Skeletal muscle tissue (tissue), 4 donors: ENCODE results near the gene SDC3. TPM values are rescaled to one million over a fixed set of nuclear protein-coding genes. Genes with fewer than 3 reads are reported as not detected.

Source experiments
- H3K27ac ChIP-seq: one replicate; pipeline ENCODE4 v1.7.0; 2013; ENCODE audit warnings: mild to moderate bottlenecking, low read depth, low read length, inconsistent platforms
- H3K27me3 ChIP-seq, 3 donors: one replicate each; pipeline ENCODE4 v1.7.0; 2013; ENCODE audit warnings: low read length in 3 of 3; ENCODE audit not compliant: control insufficient read depth in 3 of 3, insufficient read depth in 3 of 3
- H3K36me3 ChIP-seq, 3 donors: one replicate each; pipeline ENCODE4 v1.7.0; 2013; ENCODE audit warnings: low read length in 3 of 3; ENCODE audit not compliant: control insufficient read depth in 3 of 3, insufficient read depth in 3 of 3
- H3K4me1 ChIP-seq, 3 donors: one replicate each; pipeline ENCODE4 v1.7.0; 2013; ENCODE audit warnings: low read length in 3 of 3, mild to moderate bottlenecking in 3 of 3; ENCODE audit not compliant: control insufficient read depth in 3 of 3, insufficient read depth in 3 of 3
- H3K4me3 ChIP-seq, 3 donors: one replicate each; pipeline ENCODE4 v1.7.0; 2013; ENCODE audit warnings: low read length in 3 of 3
- H3K9ac ChIP-seq, 3 donors: one replicate each; pipeline ENCODE4 v1.7.0; 2013; ENCODE audit warnings: low read length in 3 of 3, mild to moderate bottlenecking in 3 of 3, moderate library complexity in 2 of 3, low read depth in 1 of 3
- H3K9me3 ChIP-seq, 3 donors: one replicate each; pipeline ENCODE4 v1.7.0; 2013; ENCODE audit warnings: low read length in 3 of 3; ENCODE audit not compliant: control insufficient read depth in 3 of 3
- total RNA-seq: library from RNA; depleted of rRNA; stranded (reverse); fragments of >200 nt; gene quantifications from one replicate; pipeline ENCODE4 v1.2.3, GENCODE V29; 2014
- donor health status: Osteomylitis.

SDC3 gene
- total RNA-seq, 1 donor from 2014 or later: 8.9 TPM

GRCh38 chr1:30900931-30901560, 7.5 kb downstream of the SDC3 start:
- H3K9me3 ChIP-seq: no peaks in the 10 kb centered on the region
- no peak overlapping the region for H3K27ac ChIP-seq
- H3K4me3 ChIP-seq: no peak overlapping the region
- H3K4me1 ChIP-seq: peaks cover 0 to 7% (median 6%) of the 10 kb centered on the region in 3 donors
- H3K27me3 ChIP-seq: no peaks in the 10 kb centered on the region
- H3K9ac ChIP-seq: no peak overlapping the region
- H3K36me3 ChIP-seq: no peaks in the 10 kb centered on the region

- no peaks in the 10 kb centered on the region for H3K9me3 ChIP-seq
- peaks cover 0 to 6% (median 5%) of the 10 kb centered on the region in 3 donors for H3K4me1 ChIP-seq
- no peaks in the 10 kb centered on the region for H3K27me3 ChIP-seq
- no peak overlapping the region for H3K4me3 ChIP-seq
- H3K36me3 ChIP-seq: no peaks in the 10 kb centered on the region
- H3K9ac ChIP-seq: no peak overlapping the region
- no peak overlapping the region for H3K27ac ChIP-seq
These were observed 8.1 kb downstream of the SDC3 start for GRCh38 chr1:30900486-30900885.

- Histone ChIP-seq H3K36me3 (no peaks in the 10 kb centered on the region), H3K9me3 (no peaks in the 10 kb centered on the region), H3K9ac (no peak overlapping the region), H3K4me3 (no peak overlapping the region), H3K4me1 (peaks cover 0 to 6% (median 5%) of the 10 kb centered on the region in 3 donors), H3K27me3 (peaks cover 0 to 2% (median under 1%) of the 10 kb centered on the region in 3 donors), H3K27ac (no peak overlapping the region)
These were observed 8.8 kb downstream of the SDC3 start for GRCh38 chr1:30899577-30900389.

- no peak overlapping the region for H3K4me3 ChIP-seq
These were observed 10.3 kb downstream of the SDC3 start for GRCh38 chr1:30898031-30898815.

GRCh38 chr1:30896905-30897304, 11.7 kb downstream of the SDC3 start:
- H3K9ac ChIP-seq: no peak overlapping the region
- H3K27me3 ChIP-seq: peaks cover 2 to 7% (median 3%) of the 10 kb centered on the region in 3 donors
- H3K4me3 ChIP-seq: no peak overlapping the region
- H3K4me1 ChIP-seq: peaks cover 0 to 4% (median 3%) of the 10 kb centered on the region in 3 donors
- no peaks in the 10 kb centered on the region for H3K36me3 ChIP-seq
- H3K9me3 ChIP-seq: no peaks in the 10 kb centered on the region
- no peak overlapping the region for H3K27ac ChIP-seq

More at GRCh38 chr1:30898031-30898815, 10.3 kb downstream of the SDC3 start:
- H3K9ac ChIP-seq: no peak overlapping the region
- H3K9me3 ChIP-seq: no peaks in the 10 kb centered on the region
- no peaks in the 10 kb centered on the region for H3K36me3 ChIP-seq
- peaks cover 0 to 4% (median 2%) of the 10 kb centered on the region in 3 donors for H3K27me3 ChIP-seq
- H3K4me1 ChIP-seq: peaks cover 0 to 6% (median 5%) of the 10 kb centered on the region in 3 donors
- no peak overlapping the region for H3K27ac ChIP-seq

GRCh38 chr1:30895944-30896660, 12.5 kb downstream of the SDC3 start:
- H3K27ac ChIP-seq: no peak overlapping the region
- no peak overlapping the region for H3K9ac ChIP-seq
- H3K4me3 ChIP-seq: no peak overlapping the region
- H3K27me3 ChIP-seq: peaks cover 2 to 7% (median 3%) of the 10 kb centered on the region in 3 donors
- no peaks in the 10 kb centered on the region for H3K36me3 ChIP-seq
- H3K9me3 ChIP-seq: no peaks in the 10 kb centered on the region
- H3K4me1 ChIP-seq: peaks cover 0 to 3% (median 2%) of the 10 kb centered on the region in 3 donors

- Histone ChIP-seq H3K9me3 (no peaks in the 10 kb centered on the region), H3K27me3 (peaks cover 2 to 7% (median 3%) of the 10 kb centered on the region in 3 donors), H3K4me1 (peaks cover 0 to 3% (median 2%) of the 10 kb centered on the region in 3 donors), H3K36me3 (no peaks in the 10 kb centered on the region), H3K27ac (no peak overlapping the region), H3K4me3 (no peak overlapping the region), H3K9ac (no peak overlapping the region)
These were observed 13.1 kb downstream of the SDC3 start for GRCh38 chr1:30895382-30895943.

GRCh38 chr1:30894508-30894973, 14.0 kb downstream of the SDC3 start:
- Histone ChIP-seq H3K27ac (no peak overlapping the region), H3K9me3 (no peaks in the 10 kb centered on the region), H3K27me3 (peaks cover 2 to 7% (median 3%) of the 10 kb centered on the region in 3 donors), H3K9ac (no peak overlapping the region), H3K4me3 (no peak overlapping the region), H3K4me1 (peaks cover 0 to 3% (median 2%) of the 10 kb centered on the region in 3 donors), H3K36me3 (no peaks in the 10 kb centered on the region)
